WTC11 (cell line): ENCODE data around the gene BACH2. TPM values are rescaled to one million over a fixed set of nuclear protein-coding genes. Genes with fewer than 3 reads are reported as not detected.

ENCODE experiments used
- ATAC-seq: fragments of 200-7000 bp; cut with Tn5 transposase; 2 replicates; pipeline ENCODE4 v1.10.0; 2021; ENCODE audit warnings: mild to moderate bottlenecking, moderate library complexity
- CTCF ChIA-PET: fragments of 300-600 bp; sonication (Branson Sonifier 250); formaldehyde crosslinking; loops from one replicate; lab custom pipeline; 2021; ENCODE audit warnings: antibody characterized with exemption; lab: Charles Lee
- POLR2A ChIA-PET: fragments of 350-600 bp; sonication (Branson Sonifier 250); formaldehyde crosslinking; loops from one replicate; lab custom pipeline; 2021; ENCODE audit warnings: antibody characterized with exemption; lab: Charles Lee
- DNase-seq: peaks from one replicate; pipeline ENCODE4 v3.0.0; 2021; ENCODE audit warnings: low spot score
- H3K27ac Mint-ChIP-seq: 2 replicates; pipeline ENCODE4 v1.8.0; 2021; ENCODE audit warnings: mixed read lengths
- H3K27me3 Mint-ChIP-seq: 2 replicates; pipeline ENCODE4 v1.8.0; 2021; ENCODE audit warnings: low read depth, mild to moderate bottlenecking, moderate library complexity, mixed read lengths
- H3K36me3 Mint-ChIP-seq: 2 replicates; pipeline ENCODE4 v1.8.0; 2021; ENCODE audit warnings: mixed read lengths
- H3K4me1 Mint-ChIP-seq: 2 replicates; pipeline ENCODE4 v1.8.0; 2022; ENCODE audit warnings: mixed read lengths
- H3K4me3 Mint-ChIP-seq: 2 replicates; pipeline ENCODE4 v1.8.0; 2021; ENCODE audit warnings: mild to moderate bottlenecking, moderate library complexity, mixed read lengths
- H3K9me3 Mint-ChIP-seq: 2 replicates; pipeline ENCODE4 v1.8.0; 2021; ENCODE audit warnings: mixed read lengths
- HMGA2 ChIP-seq: fragments of 250-450 bp; sonication (Bioruptor Pico); IDR thresholded peaks from 2 replicates; pipeline ENCODE4 v1.4.0; 2021; ENCODE audit warnings: mild to moderate bottlenecking, moderate library complexity
- IRF2 ChIP-seq: sonication (generic); formaldehyde crosslinking; IDR thresholded peaks from 2 replicates; pipeline ENCODE4 v1.8.0; 2022; ENCODE audit warnings: low read depth, missing genetic modification reagents, borderline replicate concordance
- NFE2L1 ChIP-seq: sonication (generic); formaldehyde crosslinking; IDR thresholded peaks from 2 replicates; pipeline ENCODE4 v1.8.1; 2023; ENCODE audit warnings: missing genetic modification reagents
- NFYB ChIP-seq: sonication (generic); formaldehyde crosslinking; conservative IDR thresholded peaks from 2 replicates; pipeline ENCODE4 v1.8.0; 2022; ENCODE audit warnings: low read depth, missing genetic modification reagents
- NR2C2 ChIP-seq: sonication (generic); formaldehyde crosslinking; IDR thresholded peaks from 2 replicates; pipeline ENCODE4 v1.8.0; 2022; ENCODE audit warnings: mild to moderate bottlenecking, missing genetic modification reagents
- SP1 ChIP-seq: sonication (generic); formaldehyde crosslinking; conservative IDR thresholded peaks from 2 replicates; pipeline ENCODE4 v1.8.1; 2022; ENCODE audit warnings: missing genetic modification reagents
- TEAD4 ChIP-seq: sonication (generic); formaldehyde crosslinking; IDR thresholded peaks from 2 replicates; pipeline ENCODE4 v1.8.0; 2022; ENCODE audit warnings: mild to moderate bottlenecking, missing genetic modification reagents
- ZNF121 ChIP-seq: sonication (generic); formaldehyde crosslinking; IDR thresholded peaks from 2 replicates; pipeline ENCODE4 v1.8.0; 2023; ENCODE audit warnings: missing genetic modification reagents
- ZNF416 ChIP-seq: fragments of 250-450 bp; sonication (Bioruptor Pico); IDR thresholded peaks from 2 replicates; pipeline ENCODE4 v1.9.0; 2021; ENCODE audit warnings: mild to moderate bottlenecking, inconsistent platforms
- total RNA-seq: library from RNA; stranded (reverse); gene quantifications from 3 replicates; pipeline ENCODE4 v1.2.3, GENCODE V29; 2021
- TF ChIP-seq, protein P1 (sequence below): sonication (generic); formaldehyde crosslinking; IDR thresholded peaks from 2 replicates; pipeline ENCODE4 v1.8.1; 2023; ENCODE audit warnings: mild to moderate bottlenecking, missing genetic modification reagents
- TF ChIP-seq, protein P2 (sequence below): sonication (generic); formaldehyde crosslinking; IDR thresholded peaks from 2 replicates; pipeline ENCODE4 v1.8.1; 2022; ENCODE audit warnings: missing genetic modification reagents, borderline replicate concordance
- TF ChIP-seq, protein P3 (sequence below): fragments of 250-450 bp; sonication (Bioruptor Pico); IDR thresholded peaks from 2 replicates; pipeline ENCODE4 v1.9.0; 2021; ENCODE audit warnings: mild to moderate bottlenecking
- TF ChIP-seq, protein P4 (sequence below): sonication (generic); formaldehyde crosslinking; IDR thresholded peaks from 2 replicates; pipeline ENCODE4 v1.8.1; 2023; ENCODE audit warnings: mild to moderate bottlenecking, moderate library complexity, missing genetic modification reagents
- TF ChIP-seq, protein P5 (sequence below): fragments of 250-450 bp; sonication (Bioruptor Pico); IDR thresholded peaks from 2 replicates; pipeline ENCODE4 v1.9.0; 2021; ENCODE audit warnings: mild to moderate bottlenecking
- TF ChIP-seq, protein P6 (sequence below): fragments of 250-450 bp; sonication (Bioruptor Pico); IDR thresholded peaks from 2 replicates; pipeline ENCODE4 v1.9.0; 2021; ENCODE audit warnings: moderate library complexity, mild to moderate bottlenecking, inconsistent platforms, borderline replicate concordance

The BACH2 gene
- total RNA-seq, 1 experiment from 2014 or later: 5.9 TPM

DNA sequence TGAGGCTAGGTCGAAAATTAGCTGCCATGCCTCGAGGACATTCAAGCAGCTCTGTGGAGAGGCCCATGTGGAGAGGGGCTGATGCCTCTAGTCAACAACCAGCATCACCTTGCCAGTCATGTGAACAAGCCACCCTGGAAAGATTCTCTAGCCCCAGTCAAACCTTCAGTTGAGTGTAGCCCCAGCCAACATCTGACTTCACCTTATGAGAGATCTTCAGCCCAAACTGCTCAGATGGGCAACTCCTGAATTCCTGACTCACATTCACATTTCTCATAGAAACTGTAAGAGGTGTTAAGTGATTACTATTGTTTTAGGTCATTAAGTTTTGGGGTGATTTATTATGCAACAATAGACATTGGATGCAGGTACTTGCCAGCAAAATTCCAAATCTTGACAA, 357.5 kb downstream of the BACH2 start (continued):
- TF ChIP-seq, protein P1, sequence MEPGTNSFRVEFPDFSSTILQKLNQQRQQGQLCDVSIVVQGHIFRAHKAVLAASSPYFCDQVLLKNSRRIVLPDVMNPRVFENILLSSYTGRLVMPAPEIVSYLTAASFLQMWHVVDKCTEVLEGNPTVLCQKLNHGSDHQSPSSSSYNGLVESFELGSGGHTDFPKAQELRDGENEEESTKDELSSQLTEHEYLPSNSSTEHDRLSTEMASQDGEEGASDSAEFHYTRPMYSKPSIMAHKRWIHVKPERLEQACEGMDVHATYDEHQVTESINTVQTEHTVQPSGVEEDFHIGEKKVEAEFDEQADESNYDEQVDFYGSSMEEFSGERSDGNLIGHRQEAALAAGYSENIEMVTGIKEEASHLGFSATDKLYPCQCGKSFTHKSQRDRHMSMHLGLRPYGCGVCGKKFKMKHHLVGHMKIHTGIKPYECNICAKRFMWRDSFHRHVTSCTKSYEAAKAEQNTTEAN (CRISPR knock-in tag): no peak
- no peak for TF ChIP-seq SP1 (CRISPR knock-in tag)

DNA sequence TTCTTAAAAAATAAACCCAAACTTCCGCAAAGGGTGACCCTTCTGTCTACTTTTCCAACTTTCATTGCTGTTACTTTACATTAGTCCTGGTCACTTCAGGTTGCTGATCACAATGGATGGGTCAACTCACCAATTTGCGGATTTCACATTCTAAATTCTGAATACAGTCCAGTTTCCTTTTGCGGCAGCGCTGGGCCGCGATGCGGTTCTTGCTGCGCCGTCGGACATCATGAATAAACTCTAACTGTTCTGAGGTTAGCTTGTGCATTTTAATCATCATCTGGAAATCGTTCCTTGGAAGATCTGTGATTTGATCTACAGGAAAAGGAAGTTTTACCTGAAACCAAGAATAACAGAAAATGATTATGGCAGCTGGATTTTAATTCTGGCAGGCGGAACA, 358.6 kb downstream of the BACH2 start:
- CTCF ChIA-PET: no interaction called here
- POLR2A ChIA-PET: no interaction called here
- H3K27ac Mint-ChIP-seq: no peak overlapping the region
- TF ChIP-seq NFYB (CRISPR knock-in tag) (no peak), NR2C2 (no peak), ZNF416 (CRISPR knock-in tag) (no peak)
- TF ChIP-seq, protein P2, sequence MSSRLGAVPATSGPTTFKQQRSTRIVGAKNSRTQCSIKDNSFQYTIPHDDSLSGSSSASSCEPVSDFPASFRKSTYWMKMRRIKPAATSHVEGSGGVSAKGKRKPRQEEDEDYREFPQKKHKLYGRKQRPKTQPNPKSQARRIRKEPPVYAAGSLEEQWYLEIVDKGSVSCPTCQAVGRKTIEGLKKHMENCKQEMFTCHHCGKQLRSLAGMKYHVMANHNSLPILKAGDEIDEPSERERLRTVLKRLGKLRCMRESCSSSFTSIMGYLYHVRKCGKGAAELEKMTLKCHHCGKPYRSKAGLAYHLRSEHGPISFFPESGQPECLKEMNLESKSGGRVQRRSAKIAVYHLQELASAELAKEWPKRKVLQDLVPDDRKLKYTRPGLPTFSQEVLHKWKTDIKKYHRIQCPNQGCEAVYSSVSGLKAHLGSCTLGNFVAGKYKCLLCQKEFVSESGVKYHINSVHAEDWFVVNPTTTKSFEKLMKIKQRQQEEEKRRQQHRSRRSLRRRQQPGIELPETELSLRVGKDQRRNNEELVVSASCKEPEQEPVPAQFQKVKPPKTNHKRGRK (CRISPR knock-in tag): no peak
- TF ChIP-seq, protein P1 (CRISPR knock-in tag): no peak
- no peak for DNase-seq
- H3K4me1 Mint-ChIP-seq: 0 out of 2 replicates have a peak, but pooled peaks cover 3% of the 10 kb centered on the region
- ATAC-seq: no peak
- H3K27me3 Mint-ChIP-seq: no peaks in the 10 kb centered on the region; the same call in 1 of the 2 replicates
- no peaks in the 10 kb centered on the region for H3K9me3 Mint-ChIP-seq
- H3K4me3 Mint-ChIP-seq: no peak overlapping the region
- H3K36me3 Mint-ChIP-seq: no peaks in the 10 kb centered on the region

DNA sequence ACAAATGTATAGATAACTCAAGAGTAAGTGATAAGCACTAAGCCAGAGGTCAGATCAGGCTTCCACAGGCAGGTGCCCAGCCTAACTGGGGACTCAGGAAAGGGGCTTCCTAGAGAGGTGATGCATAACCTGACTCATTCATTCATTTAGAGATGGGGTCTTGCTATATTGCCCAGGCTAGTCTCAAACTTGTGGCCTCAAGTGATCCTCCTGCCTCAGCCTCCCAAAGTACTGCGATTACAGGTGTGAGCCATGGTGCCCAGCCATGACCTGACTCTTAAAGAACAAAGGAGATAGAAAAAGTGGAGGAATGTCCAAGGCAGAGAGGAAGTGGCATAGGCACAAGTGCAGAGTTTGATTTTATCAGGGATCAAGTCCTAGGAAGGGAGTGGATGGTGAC, 360.5 kb downstream of the BACH2 start:
- Mint-ChIP-seq H3K4me1 (0 out of 2 replicates have a peak, but pooled peaks cover 3% of the 10 kb centered on the region), H3K9me3 (no peaks in the 10 kb centered on the region), H3K27me3 (no peaks in the 10 kb centered on the region; the same call in 1 of the 2 replicates), H3K36me3 (no peaks in the 10 kb centered on the region), H3K27ac (no peak overlapping the region), H3K4me3 (no peak overlapping the region)
- TF ChIP-seq, protein P3, sequence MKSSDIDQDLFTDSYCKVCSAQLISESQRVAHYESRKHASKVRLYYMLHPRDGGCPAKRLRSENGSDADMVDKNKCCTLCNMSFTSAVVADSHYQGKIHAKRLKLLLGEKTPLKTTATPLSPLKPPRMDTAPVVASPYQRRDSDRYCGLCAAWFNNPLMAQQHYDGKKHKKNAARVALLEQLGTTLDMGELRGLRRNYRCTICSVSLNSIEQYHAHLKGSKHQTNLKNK (CRISPR knock-in tag): no peak
- TF ChIP-seq ZNF121 (CRISPR knock-in tag) (peak; percentile 52; the same call in 1 of the 2 replicates), ZNF416 (CRISPR knock-in tag) (no peak), TEAD4 (CRISPR knock-in tag) (no peak)
- DNase-seq (no peak), ATAC-seq (no peak)
- ChIA-PET CTCF (no interaction called here), POLR2A (no interaction called here)

DNA sequence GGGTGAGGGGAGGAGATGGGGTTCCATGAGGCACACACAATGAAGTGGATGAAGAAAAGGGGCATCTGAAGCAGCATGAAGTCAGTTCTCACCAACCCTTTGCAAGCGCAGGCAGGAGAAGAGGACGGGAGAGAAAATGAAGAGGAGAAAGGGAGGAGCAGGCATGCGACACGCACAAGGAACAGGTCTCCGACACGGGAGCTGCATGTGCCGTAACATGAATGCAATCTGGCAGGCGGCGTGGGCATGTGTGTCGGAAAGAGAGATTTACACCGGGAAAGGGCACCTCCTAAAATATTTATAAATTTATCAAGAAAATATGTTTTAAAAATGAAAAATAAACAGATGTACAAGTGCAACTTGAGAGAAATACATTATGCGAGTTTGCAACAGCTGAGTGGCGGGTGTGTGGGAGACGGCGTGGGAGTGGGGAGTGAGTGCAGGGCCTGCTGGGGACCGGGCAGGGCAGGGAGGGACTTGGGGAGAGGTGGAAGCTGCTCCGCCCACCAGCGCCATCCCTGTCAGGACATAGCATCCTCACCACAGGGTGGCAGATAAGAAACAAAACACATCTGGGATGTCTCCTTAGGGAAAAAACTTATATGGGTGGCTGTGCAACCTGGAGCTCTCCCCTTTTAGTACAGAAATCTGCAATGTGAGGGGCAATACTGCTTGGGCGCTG, 361.8 kb downstream of the BACH2 start:
- ATAC-seq (peak; percentile 81), DNase-seq (peak; percentile 24)
- H3K27ac Mint-ChIP-seq: peak overlapping the region; percentile 12; the same call in 1 of the 2 replicates
- 0 out of 2 replicates have a peak, but pooled peaks cover 7% of the 10 kb centered on the region for H3K4me1 Mint-ChIP-seq
- no peaks in the 10 kb centered on the region; the same call in 1 of the 2 replicates for H3K27me3 Mint-ChIP-seq
- no peak overlapping the region for H3K4me3 Mint-ChIP-seq
- CTCF ChIA-PET: interaction anchor here (0.9 kb wide), 1 partner anchor 544 kb away, joined by 3 read pairs; no protein-coding TSS in a partner anchor
- POLR2A ChIA-PET: no interaction called here
- H3K36me3 Mint-ChIP-seq: no peaks in the 10 kb centered on the region
- H3K9me3 Mint-ChIP-seq: no peaks in the 10 kb centered on the region
- TF ChIP-seq, protein P4, sequence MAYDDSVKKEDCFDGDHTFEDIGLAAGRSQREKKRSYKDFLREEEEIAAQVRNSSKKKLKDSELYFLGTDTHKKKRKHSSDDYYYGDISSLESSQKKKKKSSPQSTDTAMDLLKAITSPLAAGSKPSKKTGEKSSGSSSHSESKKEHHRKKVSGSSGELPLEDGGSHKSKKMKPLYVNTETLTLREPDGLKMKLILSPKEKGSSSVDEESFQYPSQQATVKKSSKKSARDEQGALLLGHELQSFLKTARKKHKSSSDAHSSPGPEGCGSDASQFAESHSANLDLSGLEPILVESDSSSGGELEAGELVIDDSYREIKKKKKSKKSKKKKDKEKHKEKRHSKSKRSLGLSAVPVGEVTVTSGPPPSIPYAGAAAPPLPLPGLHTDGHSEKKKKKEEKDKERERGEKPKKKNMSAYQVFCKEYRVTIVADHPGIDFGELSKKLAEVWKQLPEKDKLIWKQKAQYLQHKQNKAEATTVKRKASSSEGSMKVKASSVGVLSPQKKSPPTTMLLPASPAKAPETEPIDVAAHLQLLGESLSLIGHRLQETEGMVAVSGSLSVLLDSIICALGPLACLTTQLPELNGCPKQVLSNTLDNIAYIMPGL (CRISPR knock-in tag): no peak
- TF ChIP-seq, protein P5, sequence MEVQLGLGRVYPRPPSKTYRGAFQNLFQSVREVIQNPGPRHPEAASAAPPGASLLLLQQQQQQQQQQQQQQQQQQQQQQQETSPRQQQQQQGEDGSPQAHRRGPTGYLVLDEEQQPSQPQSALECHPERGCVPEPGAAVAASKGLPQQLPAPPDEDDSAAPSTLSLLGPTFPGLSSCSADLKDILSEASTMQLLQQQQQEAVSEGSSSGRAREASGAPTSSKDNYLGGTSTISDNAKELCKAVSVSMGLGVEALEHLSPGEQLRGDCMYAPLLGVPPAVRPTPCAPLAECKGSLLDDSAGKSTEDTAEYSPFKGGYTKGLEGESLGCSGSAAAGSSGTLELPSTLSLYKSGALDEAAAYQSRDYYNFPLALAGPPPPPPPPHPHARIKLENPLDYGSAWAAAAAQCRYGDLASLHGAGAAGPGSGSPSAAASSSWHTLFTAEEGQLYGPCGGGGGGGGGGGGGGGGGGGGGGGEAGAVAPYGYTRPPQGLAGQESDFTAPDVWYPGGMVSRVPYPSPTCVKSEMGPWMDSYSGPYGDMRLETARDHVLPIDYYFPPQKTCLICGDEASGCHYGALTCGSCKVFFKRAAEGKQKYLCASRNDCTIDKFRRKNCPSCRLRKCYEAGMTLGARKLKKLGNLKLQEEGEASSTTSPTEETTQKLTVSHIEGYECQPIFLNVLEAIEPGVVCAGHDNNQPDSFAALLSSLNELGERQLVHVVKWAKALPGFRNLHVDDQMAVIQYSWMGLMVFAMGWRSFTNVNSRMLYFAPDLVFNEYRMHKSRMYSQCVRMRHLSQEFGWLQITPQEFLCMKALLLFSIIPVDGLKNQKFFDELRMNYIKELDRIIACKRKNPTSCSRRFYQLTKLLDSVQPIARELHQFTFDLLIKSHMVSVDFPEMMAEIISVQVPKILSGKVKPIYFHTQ (CRISPR knock-in tag): no peak
- TF ChIP-seq IRF2 (no peak), NFE2L1 (CRISPR knock-in tag) (no peak), HMGA2 (CRISPR knock-in tag) (no peak)
- TF ChIP-seq, protein P6, sequence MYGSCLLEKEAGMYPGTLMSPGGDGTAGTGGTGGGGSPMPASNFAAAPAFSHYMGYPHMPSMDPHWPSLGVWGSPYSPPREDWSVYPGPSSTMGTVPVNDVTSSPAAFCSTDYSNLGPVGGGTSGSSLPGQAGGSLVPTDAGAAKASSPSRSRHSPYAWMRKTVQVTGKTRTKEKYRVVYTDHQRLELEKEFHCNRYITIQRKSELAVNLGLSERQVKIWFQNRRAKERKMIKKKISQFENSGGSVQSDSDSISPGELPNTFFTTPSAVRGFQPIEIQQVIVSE (CRISPR knock-in tag): no peak
